EL (cell line): ENCODE data around the gene PYY.
"Not testable (repeated sequence)": the region's sequence is repeated elsewhere in the genome, so short reads cannot be mapped to it uniquely, and the experiment has no call there.

Experiments
- DNase-seq: peaks from one replicate; pipeline ENCODE4 v3.0.0-alpha.2; 2016

Gene PYY

GRCh38 chr17:43953746-43954145 is at the start of gene PYY:
PYY (minus strand) TSS chr17:43953940; CDS start chr17:43953483, 457 bp downstream.
- DNase-seq = no peak

- DNase-seq = peak; percentile 80
Observed at GRCh38 chr17:44002141-44002848, 48.6 kb upstream of the PYY start.

- DNase-seq = no peak
Observed at GRCh38 chr17:44001461-44001920, 47.8 kb upstream of the PYY start.

DNA sequence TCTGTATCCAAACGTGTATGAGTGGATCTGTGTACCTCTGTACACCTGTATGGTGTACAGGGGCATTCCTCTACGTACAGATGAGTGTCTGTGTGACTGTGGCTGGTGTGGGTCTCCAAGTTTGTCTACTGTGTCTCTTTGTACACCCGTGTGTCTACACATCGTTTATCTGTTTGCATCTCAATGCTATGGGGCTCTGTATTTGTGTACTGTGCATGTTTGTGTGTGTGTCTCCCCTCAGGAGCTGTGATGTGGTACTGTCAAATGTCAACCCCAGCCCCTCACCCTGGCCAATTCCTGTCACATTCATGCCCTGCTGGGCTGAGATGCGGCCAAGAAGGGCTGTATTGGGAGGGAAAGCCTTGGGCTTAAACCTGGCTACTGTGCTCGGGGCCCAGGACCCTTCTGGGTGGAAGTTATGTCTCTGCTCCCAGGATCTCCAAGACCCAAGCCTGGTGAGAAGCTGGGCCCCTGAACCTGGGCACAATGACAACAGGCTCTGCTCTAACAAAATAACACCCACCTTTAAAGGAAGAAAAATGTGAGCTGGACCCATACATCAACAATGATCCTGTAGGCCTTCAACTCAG is 47.2 kb upstream of the PYY start:
- DNase-seq = no peak

DNA sequence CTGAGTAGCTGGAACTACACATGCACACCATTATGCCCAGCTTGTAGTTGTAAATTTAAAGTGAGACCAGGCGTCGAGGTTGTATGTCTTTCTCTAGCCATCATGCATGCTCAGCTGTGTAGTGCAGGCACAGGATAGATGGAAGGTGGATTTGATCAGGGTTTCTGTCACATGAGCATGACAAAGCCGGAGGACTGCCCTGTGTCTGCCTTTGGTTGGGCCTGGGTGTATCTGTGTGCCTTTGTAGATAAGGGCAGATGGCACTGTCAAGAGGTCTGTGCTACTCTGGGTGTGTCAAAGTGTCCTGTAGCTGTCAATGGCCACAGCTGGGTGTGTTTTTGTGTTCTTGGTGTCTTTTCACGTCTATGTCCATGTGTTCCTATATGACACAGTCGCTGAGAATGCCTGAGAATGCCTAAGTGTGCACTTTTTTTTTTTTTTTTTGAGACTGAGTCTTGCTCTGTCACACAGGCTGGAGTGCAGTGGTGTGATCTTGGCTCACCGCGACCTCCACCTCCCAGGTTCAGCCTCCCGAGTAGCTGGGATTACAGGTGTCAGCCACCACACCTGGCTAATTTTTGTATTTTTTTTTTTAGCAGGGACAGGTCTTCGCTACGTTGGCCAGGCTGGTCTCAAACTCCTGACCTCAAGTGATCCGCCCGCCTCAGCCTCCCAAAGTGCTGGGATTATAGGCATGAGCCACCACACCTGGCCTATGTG is 46.6 kb upstream of the PYY start:
- DNase-seq = no peak

GRCh38 chr17:43999024-43999423 is 45.3 kb upstream of the PYY start:
- no peak for DNase-seq

GRCh38 chr17:43998552-43998951 is 44.8 kb upstream of the PYY start:
- peak; percentile 78 for DNase-seq

GRCh38 chr17:43997180-43997579 is 43.4 kb upstream of the PYY start:
- not testable (repeated sequence) for DNase-seq

DNA sequence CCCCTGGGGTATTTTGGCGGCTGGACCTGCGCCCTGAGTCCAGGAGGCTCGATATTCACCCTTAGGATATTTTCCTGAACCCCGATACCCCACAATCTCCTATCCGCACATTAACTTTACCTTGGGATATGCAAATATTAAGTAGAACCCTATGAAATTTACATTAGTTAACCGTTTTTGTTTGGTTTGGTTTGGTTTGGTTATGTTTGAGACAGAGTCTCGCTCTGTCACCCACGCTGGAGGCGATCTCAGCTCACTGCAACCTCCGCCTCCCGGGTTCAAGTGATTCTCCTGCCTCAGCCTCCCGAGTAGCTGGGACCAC is 41.4 kb upstream of the PYY start:
- DNase-seq = no peak

GRCh38 chr17:43994272-43995149 is 40.8 kb upstream of the PYY start:
- DNase-seq = peak; percentile 73

GRCh38 chr17:43992641-43993040 is 38.9 kb upstream of the PYY start:
- DNase-seq = no peak

GRCh38 chr17:43988301-43988700 is 34.6 kb upstream of the PYY start:
- no peak for DNase-seq

- DNase-seq = no peak
Observed at GRCh38 chr17:43987131-43988021, 33.6 kb upstream of the PYY start.

DNA sequence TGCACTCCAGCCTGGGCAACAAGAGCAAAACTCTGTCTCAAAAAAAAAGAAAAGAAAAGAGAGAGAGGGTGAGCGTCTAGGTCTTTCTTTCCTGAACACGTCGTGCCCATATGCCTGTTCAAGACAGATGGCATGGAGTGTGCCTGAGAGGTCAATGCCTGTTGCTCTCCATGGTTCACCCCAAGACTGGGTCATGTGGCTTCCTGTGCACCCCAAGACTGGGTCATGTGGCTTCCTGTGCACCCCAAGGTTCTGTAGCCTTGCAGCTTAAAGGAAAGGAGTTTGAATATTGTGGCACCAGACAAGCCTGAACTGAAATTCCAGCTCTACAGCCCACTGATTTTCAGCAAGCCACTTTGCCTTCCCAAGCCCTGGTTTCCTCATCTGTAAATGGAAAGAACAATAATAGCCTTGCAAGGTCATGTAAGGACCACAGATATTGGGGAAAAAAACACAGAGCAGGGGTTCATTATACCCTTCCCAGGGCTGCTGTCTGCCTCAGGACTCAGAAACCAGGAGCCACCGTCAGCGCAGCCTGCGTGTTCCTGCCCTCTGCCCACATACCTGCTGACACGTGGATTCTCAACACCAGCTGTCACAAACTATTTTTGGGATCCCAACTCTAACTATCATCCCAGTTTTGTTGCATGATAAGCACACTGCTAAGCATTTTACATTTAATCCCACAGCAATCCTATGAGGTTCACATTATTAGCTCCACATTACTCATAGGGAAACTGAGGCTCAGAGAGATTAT is 32.7 kb upstream of the PYY start:
- DNase-seq = no peak

DNA sequence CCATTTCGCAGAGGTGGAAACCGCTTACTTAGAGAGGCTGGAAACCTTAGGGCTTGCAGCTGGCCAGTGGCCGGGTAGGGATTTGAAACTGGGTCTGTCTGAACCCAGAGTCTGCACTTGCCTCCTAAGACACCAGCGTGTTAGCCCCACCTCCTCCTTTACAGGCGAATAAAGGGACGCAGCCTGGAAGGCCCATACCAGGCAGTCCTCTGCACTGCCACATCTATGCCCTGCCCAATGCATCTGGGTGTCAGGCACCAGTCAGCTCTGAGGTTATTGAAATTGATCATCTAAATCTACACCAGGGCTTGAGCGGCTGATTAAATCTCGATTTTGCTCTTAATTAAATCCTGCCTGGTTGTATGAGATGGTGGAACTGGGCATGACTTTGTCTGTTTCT is 30.8 kb upstream of the PYY start:
- no peak for DNase-seq

GRCh38 chr17:43983515-43984411 is 30.0 kb upstream of the PYY start:
- DNase-seq = peak; percentile 27

DNA sequence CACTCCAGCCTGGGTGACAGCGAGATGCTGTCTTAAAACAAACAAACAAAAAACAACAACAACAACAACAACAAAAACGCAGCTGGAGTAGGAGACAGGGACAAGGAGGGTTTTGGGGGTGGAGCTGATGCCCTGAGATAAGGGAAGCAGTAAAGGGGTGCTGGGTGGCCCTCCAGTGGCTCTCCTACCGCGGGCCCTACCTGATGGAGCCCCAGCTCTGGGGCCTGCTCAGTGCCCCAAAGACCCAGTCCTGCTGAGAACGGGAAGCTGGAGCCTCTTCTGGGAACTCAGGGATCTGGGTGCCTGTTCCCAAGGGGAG is 29.4 kb upstream of the PYY start:
- DNase-seq = no peak

GRCh38 chr17:43982171-43982570 is 28.4 kb upstream of the PYY start:
- DNase-seq = no peak

GRCh38 chr17:43979671-43980070 is 25.9 kb upstream of the PYY start:
- DNase-seq = no peak

DNA sequence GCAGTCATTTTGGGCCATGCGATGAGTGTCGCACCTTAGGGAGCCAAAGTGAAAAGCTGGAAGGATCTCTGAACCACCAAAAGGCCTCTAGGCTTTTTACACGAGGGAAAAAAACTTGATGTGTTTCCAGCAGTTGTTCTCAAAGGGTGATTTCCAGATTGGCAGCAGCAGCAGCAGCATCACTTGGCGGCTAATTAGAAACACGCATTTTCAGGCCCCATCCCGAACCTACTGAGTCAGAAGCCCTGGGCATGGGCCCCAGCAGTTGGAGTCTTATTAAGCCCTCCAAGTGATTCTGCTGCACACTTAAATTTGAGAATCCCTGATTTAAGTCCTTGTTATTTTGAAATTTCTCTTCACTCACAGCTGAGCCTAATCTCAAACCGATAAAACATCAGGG is 25.3 kb upstream of the PYY start:
- DNase-seq = no peak

DNA sequence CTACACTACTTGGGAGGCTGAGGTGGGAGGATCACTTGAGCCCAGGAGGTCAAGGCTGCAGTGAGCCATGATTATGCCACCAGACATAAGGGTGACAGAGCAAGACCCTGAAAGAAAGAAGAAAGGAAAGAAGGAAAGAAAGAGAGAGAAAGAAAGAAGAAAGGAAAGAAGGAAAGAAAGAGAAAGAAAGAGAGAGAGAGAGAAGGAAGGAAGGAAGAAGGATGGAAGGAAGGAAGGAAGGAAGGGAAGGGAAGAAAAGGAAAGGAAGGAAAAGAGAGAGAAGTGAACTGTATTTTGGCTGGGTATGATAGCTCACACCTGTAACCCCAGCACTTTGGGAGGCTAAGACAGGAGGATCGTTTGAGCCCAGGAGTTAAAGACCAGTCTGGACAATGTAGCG is 24.3 kb upstream of the PYY start:
- DNase-seq = no peak
